SU-DHL-6 (cell line): ENCODE results near the gene MAPK6.

Experiments used
- EZH2phosphoT487 ChIP-seq: fragments of 200-600 bp; sonication (generic), shearing (Covaris generic); conservative IDR thresholded peaks from 2 replicates; pipeline ENCODE4 v1.6.1; 2018; ENCODE audit warnings: mild to moderate bottlenecking, antibody characterized with exemption, low read length, moderate library complexity, mixed read lengths
- TF ChIP-seq, protein P1 (sequence below): fragments of 200-600 bp; sonication (generic); IDR thresholded peaks from one replicate; pipeline ENCODE4 v1.5.1; 2017; ENCODE audit warnings: antibody characterized with exemption, mild to moderate bottlenecking, low read length, moderate library complexity; ENCODE audit not compliant: insufficient read depth, poor library complexity, severe bottlenecking

DNA sequence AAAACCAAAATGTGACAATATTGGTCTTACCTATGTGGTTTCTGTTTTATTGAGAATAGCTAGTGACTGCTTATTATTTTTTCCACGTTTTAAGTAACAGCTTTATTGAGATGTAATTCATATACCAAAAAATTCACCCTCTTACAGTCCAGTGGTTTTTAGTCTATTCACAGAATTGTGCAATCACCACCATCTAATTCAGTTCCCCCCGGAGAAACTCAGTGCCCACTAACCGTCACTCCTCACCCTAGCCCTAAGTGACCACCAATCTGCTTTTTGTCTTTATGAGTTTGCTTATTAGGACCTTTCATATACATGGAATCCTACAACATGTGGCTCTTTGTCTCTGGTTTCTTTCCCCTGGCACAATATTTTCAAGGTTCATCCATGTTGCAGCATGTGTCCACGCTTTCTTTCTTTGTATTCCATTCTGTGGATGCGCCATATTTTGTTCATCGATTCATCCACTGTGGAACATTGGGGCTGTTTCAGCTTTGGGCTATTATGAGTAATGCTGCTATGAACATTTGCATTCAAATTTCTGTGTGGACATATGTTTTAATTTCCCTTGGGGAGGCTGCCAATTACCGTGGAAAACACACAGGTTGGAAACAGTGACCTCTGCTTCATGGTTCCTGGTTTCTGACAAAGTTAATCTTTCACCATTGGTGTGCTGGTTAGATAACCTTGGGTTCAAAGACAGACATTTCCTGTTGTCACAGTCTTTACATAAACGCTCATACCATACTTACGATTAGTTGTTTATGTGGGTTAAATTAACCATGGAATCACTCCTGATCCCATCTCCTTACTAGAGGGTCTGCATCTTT is 96.8 kb downstream of the MAPK6 start:
- TF ChIP-seq, protein P1, sequence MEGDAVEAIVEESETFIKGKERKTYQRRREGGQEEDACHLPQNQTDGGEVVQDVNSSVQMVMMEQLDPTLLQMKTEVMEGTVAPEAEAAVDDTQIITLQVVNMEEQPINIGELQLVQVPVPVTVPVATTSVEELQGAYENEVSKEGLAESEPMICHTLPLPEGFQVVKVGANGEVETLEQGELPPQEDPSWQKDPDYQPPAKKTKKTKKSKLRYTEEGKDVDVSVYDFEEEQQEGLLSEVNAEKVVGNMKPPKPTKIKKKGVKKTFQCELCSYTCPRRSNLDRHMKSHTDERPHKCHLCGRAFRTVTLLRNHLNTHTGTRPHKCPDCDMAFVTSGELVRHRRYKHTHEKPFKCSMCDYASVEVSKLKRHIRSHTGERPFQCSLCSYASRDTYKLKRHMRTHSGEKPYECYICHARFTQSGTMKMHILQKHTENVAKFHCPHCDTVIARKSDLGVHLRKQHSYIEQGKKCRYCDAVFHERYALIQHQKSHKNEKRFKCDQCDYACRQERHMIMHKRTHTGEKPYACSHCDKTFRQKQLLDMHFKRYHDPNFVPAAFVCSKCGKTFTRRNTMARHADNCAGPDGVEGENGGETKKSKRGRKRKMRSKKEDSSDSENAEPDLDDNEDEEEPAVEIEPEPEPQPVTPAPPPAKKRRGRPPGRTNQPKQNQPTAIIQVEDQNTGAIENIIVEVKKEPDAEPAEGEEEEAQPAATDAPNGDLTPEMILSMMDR: no peak
- TF ChIP-seq EZH2phosphoT487: no peak
